ENCODE results near the gene PSD. TPM values are rescaled to one million over a fixed set of nuclear protein-coding genes. Genes with fewer than 3 reads are reported as not detected.

PSD gene
- total RNA-seq, 1 donor from 2014 or later = 0.49 TPM

GRCh38 chr10:102424145-102424544, 5.6 kb upstream of the PSD start:
- ATAC-seq (no peak), DNase-seq (ENCODE audit: missing footprints) (no peak)
- intact Hi-C loops (cut with DNase I) = no loop called here

DNA sequence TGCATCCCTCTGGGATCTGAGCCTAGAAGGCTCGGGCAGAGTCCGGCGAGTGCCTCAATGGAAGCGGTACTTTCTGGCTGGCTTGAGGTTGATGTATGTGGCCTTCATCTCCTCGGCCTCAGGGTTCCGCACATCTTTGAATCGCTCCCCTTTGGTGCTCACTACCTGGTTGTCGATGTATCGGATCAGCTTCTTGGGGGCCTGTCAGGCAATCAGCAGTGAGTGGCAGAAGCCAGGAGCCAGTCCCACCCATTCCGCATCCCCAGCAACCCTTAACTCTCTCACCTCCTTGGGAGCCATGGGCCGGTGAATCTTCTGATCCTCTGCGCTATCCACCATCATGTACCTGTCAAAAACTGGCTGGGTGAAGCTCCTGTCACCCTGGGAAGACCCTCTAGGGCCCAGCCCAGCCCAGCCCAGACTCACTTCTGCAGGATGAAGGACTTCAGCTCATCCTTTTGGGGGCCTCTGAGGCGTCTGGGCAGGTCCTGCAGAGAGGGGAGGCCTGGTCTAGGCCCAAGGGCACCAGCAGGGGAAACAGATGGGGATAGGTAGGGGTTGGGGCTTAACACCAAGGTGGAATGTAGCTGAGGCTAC, 4.9 kb upstream of the PSD start:
- DNase-seq (ENCODE audit: missing footprints) = no peak
- intact Hi-C loops (cut with DNase I) = no loop called here
- ATAC-seq = no peak

DNA sequence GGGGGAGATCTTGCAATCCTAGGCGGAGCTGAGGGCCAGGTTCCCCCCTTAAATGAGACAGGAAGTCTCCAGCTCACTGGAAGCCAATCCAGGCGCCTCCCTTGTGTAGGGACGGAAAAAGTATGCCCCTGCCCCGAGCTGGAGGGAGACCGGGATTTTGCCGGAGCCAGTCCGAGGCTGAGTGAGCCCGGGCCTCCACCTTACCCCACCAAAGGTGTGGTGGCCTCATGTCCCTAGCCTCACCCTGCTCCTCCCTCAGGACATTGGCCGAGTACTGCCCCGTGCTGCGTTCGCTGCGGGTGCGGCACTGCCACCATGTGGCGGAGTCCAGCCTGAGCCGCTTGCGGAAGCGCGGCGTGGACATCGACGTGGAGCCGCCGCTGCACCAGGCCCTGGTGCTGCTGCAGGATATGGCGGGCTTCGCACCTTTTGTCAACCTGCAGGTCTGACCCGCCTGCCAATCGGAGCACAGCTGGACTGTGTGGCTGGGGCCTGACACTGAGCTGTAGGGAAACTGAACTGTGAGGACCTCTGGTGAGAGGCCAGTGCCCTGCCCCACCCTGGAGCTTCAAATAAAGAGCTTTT, 4.1 kb upstream of the PSD start:
- peak; percentile 90 for DNase-seq (ENCODE audit: missing footprints)
- intact Hi-C loops (cut with DNase I) = loop anchor here (1.0 kb wide), 1 partner anchor 10 kb away; the partner anchor contains the start of gene CUEDC2
- ATAC-seq = peak; percentile 54

GRCh38 chr10:102421757-102422512, 3.4 kb upstream of the PSD start:
- ATAC-seq = peak; percentile 5
- no peak for DNase-seq (ENCODE audit: missing footprints)
- intact Hi-C loops (cut with DNase I) = loop anchor here (1.0 to 2.0 kb wide), 2 partner anchors 10 to 27 kb away; partner anchors contain the start of genes CUEDC2 and NFKB2

DNA sequence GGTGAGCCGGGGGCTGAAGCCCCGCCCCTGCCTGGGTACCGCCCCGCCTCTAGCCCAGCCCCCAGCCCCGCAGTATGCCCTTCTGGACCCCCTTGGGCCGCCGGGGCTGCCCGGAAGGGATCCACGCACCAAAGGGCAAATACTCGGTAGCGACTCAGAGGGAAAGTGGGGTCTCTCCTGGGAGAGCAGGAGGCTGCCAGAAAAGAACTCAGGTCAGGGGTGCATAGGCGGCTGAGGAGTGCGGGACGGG, 2.8 kb upstream of the PSD start:
- intact Hi-C loops (cut with DNase I) = loop anchor here (2.0 kb wide), 1 partner anchor 27 kb away; the partner anchor contains the start of gene NFKB2
- DNase-seq (ENCODE audit: missing footprints) (no peak), ATAC-seq (no peak)

DNA sequence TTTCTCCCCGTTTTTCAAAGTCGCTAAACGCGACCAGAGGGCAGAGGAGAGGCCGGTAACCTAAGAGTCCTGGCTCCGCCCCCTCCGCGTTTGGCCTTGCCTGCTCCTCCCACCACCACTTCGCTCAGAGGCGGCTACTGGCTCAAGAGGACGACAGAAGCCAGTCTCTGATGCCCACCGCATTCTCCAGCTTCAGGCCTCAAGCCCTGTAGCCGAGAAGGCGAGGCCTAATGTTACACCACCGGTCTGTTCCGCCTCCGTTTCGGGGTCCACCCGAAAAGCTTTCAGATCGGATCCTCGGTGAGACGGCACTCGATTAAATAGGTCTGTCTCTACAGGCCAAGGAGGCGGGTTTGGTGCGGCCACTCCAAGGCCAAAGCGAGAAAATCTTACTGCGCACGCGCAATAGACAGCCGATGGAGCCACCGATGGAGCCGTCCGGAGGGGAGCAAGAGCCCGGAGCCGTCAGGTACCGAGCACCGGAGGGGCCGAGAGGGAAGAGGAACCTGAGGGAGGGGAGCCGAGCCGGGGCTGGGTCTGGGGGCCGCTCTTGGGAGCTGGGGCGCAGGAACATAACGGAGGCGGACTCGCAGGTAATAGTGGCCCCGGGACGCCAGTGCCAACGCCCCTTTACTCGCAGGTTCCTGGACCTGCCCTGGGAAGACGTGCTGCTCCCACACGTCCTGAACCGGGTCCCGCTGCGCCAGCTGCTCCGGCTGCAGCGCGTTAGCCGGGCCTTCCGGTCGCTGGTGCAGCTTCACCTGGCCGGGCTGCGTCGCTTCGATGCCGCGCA, 2.3 kb upstream of the PSD start, which contains the start of gene FBXL15:
Gene FBXL15 (plus strand): TSS at position 123 of the 793 bp plus-strand sequence. CDS start 294 bp downstream, at position 417.
- DNase-seq (ENCODE audit: missing footprints) (peak; percentile 98), ATAC-seq (peak; percentile 93)
- intact Hi-C loops (cut with DNase I) = loop anchor here (2.0 kb wide), 1 partner anchor 26 kb away; the partner anchor contains the start of gene NFKB2

DNA sequence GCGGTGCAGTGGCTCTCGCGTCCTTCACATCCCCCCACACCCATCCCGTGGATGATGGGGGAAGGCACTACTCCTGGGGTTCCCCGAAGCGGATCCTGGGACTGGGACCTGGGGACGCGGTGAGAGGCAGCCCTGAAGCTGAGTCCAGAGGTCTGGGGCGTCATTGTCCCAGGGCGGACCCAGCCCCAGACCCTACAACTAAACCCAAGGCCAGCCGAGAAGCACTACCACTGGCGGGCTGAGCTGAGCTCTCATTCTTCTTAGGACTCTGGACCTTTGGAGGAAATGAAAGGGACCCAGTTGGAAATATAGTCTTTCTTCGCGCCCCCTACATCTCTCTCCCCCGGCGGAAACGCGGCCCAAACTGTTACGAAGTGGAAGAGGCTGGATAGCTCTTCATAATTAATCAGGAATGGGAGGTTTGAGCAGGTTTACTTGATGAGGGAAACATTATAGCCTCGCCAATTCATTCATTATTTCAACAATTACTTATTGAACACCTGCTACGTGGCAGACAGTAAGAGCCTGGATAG, 1.7 kb upstream of the PSD start:
- DNase-seq (ENCODE audit: missing footprints) (no peak), ATAC-seq (no peak)
- intact Hi-C loops (cut with DNase I) = loop anchor here (2.0 kb wide), 1 partner anchor 25 kb away; the partner anchor contains the start of gene NFKB2

- DNase-seq (ENCODE audit: missing footprints) (no peak), ATAC-seq (no peak)
- intact Hi-C loops (cut with DNase I) = loop anchor here (2.0 kb wide), 1 partner anchor 25 kb away; the partner anchor contains the start of gene NFKB2
These were observed 940 bp upstream of the PSD start for GRCh38 chr10:102419269-102420180.

DNA sequence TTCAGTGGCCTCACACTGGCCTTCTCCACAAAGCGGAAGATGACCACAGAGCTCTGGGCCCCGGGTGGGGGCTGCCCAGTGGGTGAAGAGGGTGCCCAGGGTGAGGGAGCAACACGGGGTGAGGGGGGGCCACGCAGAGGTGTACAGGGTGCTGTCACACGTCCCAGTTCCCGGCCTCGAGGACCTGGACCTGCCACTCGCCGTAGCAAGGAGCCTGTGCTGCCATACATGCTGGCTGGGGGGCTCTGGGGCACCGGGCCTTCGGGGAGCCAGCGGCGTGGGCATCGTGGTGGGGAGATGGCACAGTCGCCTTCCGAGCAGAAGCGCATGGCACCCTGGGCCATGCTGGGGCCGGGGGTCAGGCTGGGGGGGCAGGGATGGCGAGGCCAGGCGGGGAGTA, 1.9 kb downstream of the PSD start:
- intact Hi-C loops (cut with DNase I) = no loop called here
- ATAC-seq (no peak), DNase-seq (ENCODE audit: missing footprints) (peak; percentile 67)

- ATAC-seq (no peak), DNase-seq (ENCODE audit: missing footprints) (peak; percentile 58)
- intact Hi-C loops (cut with DNase I) = no loop called here
These were observed 2.3 kb downstream of the PSD start for GRCh38 chr10:102416283-102416682.

- no peak for ATAC-seq
- DNase-seq (ENCODE audit: missing footprints) = peak; percentile 53
- intact Hi-C loops (cut with DNase I) = no loop called here
These were observed 3.8 kb downstream of the PSD start for GRCh38 chr10:102414749-102415148.

GRCh38 chr10:102413806-102414561, 4.6 kb downstream of the PSD start:
- ATAC-seq (no peak), DNase-seq (ENCODE audit: missing footprints) (peak; percentile 62)
- intact Hi-C loops (cut with DNase I) = no loop called here

- peak; percentile 4 for DNase-seq (ENCODE audit: missing footprints)
- ATAC-seq = no peak
- intact Hi-C loops (cut with DNase I) = no loop called here
These were observed 5.4 kb downstream of the PSD start for GRCh38 chr10:102413053-102413705.

DNA sequence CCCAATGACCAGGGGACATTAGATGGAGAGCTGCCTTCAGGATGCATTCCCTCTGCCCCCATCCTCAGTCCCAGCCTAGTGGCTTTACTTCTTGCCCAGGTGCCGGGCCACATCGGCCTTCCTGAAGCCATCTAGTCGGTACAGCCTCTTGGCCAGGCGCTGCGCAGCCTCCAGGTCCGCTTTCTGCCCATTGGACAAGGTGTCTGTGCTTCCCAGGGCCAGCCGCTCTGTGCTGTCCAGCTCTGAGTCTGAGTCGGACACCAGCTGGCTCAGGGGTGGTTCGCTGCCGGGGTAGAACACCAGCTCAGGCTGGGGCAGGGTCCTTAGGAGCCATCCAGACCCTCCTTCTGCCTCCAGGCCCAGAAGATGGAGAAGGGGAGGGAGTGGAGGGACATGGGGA, 6.3 kb downstream of the PSD start:
- intact Hi-C loops (cut with DNase I) = no loop called here
- no peak for ATAC-seq
- peak; percentile 53 for DNase-seq (ENCODE audit: missing footprints)

- ATAC-seq = no peak
- intact Hi-C loops (cut with DNase I) = no loop called here
- peak; percentile 37 for DNase-seq (ENCODE audit: missing footprints)
These were observed 7.0 kb downstream of the PSD start for GRCh38 chr10:102411341-102412255.

Measured in Right ventricle myocardium inferior (tissue), 1 donor.